K562 (cell line): ENCODE data around the gene PTPN11. TPM values are rescaled to one million over a fixed set of nuclear protein-coding genes. Genes with fewer than 3 reads are reported as not detected.
A peak's percentile ranks its signal among the peaks of the same experiment; 100 is the strongest.

Experiments used
- ATAC-seq: fragments of 200-7000 bp; cut with Tn5 transposase; 3 replicates; pipeline ENCODE4 v1.9.1; 2020; ENCODE audit warnings: moderate library complexity
- BruUV-seq: library from RNA; stranded (reverse); fragments of 400-500 nt; replicated peaks from 2 replicates; lab custom pipeline; 2021; lab: Mats Ljungman, UMichigan
- CTCF ChIA-PET: fragments of 300-600 bp; formaldehyde crosslinking; extraction: SDS; loops from one replicate; lab custom pipeline; 2021; ENCODE audit warnings: low intra/inter-chr PET ratio; lab: Yijun Ruan, JAX
- POLR2A ChIA-PET: fragments of 300-600, 350-650 bp; sonication (Branson Sonifier 250); formaldehyde crosslinking; extraction: SDS; loops from one replicate; lab custom pipeline; 2021; ENCODE audit warnings: antibody characterized with exemption, inconsistent platforms; lab: Yijun Ruan, JAX
- DNase-seq, 4 experiments: peaks; one replicate each; pipeline versions ENCODE4 v3.0.0 to v3.0.0-alpha.2; 2011 to 2018; ENCODE audit warnings: low spot score in 3 of 4, mixed read lengths in 3 of 4; ENCODE audit errors: extremely low read depth in 1 of 4
- FAIRE-seq: peaks from 2 replicates; lab custom pipeline; 2011; peaks lifted over from hg19 to GRCh38; lab: Jason Lieb, UNC
- H2AFZ ChIP-seq: 2 replicates; pipeline ENCODE4 v1.6.0; 2011; ENCODE audit warnings: low read depth, low read length, control low read depth, inconsistent platforms
- H3K27ac ChIP-seq: fragments of 200-600 bp; 3 replicates; pipeline ENCODE4 v1.8.0; 2011; ENCODE audit warnings: low read depth, mild to moderate bottlenecking, control low read depth, inconsistent platforms, low read length, moderate library complexity, mixed read lengths; ENCODE audit errors: extremely low read depth
- H3K27me3 ChIP-seq, 2 experiments: fragments of 300-600 bp in 1 of 2; 2 replicates in 1 of 2; 3 replicates in 1 of 2; pipeline versions ENCODE4 v1.6.0 to v1.8.0; 2011; ENCODE audit warnings: inconsistent platforms in 2 of 2, low read length in 2 of 2, mild to moderate bottlenecking in 1 of 2, mixed read lengths in 1 of 2, moderate library complexity in 1 of 2; ENCODE audit not compliant: control insufficient read depth in 2 of 2, insufficient read depth in 2 of 2
- H3K36me3 ChIP-seq: fragments of 300-600 bp; 3 replicates; pipeline ENCODE4 v1.8.0; 2011; ENCODE audit warnings: mild to moderate bottlenecking, low read length, inconsistent platforms; ENCODE audit not compliant: control insufficient read depth, insufficient read depth
- H3K4me1 ChIP-seq, 2 experiments: fragments of 200-600 bp in 1 of 2; replicated peaks in 1 of 2; 2 replicates in 1 of 2; 3 replicates in 1 of 2; pipeline versions ENCODE4 v1.5.1 to v1.8.0; 2011; ENCODE audit warnings: inconsistent platforms in 2 of 2, low read length in 2 of 2, mild to moderate bottlenecking in 1 of 2, mixed read lengths in 1 of 2, moderate library complexity in 1 of 2; ENCODE audit not compliant: control insufficient read depth in 2 of 2, insufficient read depth in 2 of 2
- H3K4me2 ChIP-seq: 2 replicates; pipeline ENCODE4 v1.6.1; 2011; ENCODE audit warnings: low read length, control low read depth, inconsistent platforms, mixed read lengths; ENCODE audit not compliant: insufficient read depth
- H3K4me3 ChIP-seq: fragments of 200-600 bp; sonication (generic), shearing (Covaris generic); 2 replicates; pipeline ENCODE4 v1.5.1; 2016; ENCODE audit warnings: control low read depth, inconsistent platforms
- H3K79me2 ChIP-seq: fragments of 200-600 bp; 3 replicates; pipeline ENCODE4 v1.8.0; 2011; ENCODE audit warnings: low read length, inconsistent platforms; ENCODE audit not compliant: control insufficient read depth, insufficient read depth
- H3K9ac ChIP-seq, 2 experiments: 2 replicates each; pipeline versions ENCODE4 v1.6.0 to v1.6.1; 2011; ENCODE audit warnings: low read depth in 2 of 2, low read length in 2 of 2, control low read depth in 1 of 2, inconsistent platforms in 1 of 2, mild to moderate bottlenecking in 1 of 2, mixed read lengths in 1 of 2; ENCODE audit not compliant: insufficient read depth in 1 of 2
- H3K9me1 ChIP-seq: one replicate; pipeline ENCODE4 v1.6.0; 2011; ENCODE audit warnings: inconsistent platforms, mild to moderate bottlenecking, low read length, moderate library complexity; ENCODE audit not compliant: control insufficient read depth, insufficient read depth
- H3K9me3 ChIP-seq: replicated peaks from 2 replicates; pipeline ENCODE4 v1.5.1; 2011; ENCODE audit warnings: low read depth, low read length, inconsistent platforms; ENCODE audit not compliant: control insufficient read depth, insufficient read depth
- H4K20me1 ChIP-seq: replicated peaks from 2 replicates; pipeline ENCODE4 v1.6.1; 2011; ENCODE audit warnings: low read length, inconsistent platforms, mixed read lengths; ENCODE audit not compliant: control insufficient read depth, insufficient read depth
- ETV5 ChIP-seq: sonication (generic); formaldehyde crosslinking; IDR thresholded peaks from 2 replicates; pipeline ENCODE4 v1.4.0; 2020; ENCODE audit warnings: low read depth, mild to moderate bottlenecking, missing genetic modification reagents
- FOXA3 ChIP-seq, 2 experiments: fragments of 450-650 bp in 1 of 2; sonication (generic) in 1 of 2; formaldehyde crosslinking; IDR thresholded peaks in 1 of 2; conservative IDR thresholded peaks in 1 of 2; 2 replicates each; pipeline versions ENCODE4 v1.4.0 to v1.8.0; 2020 to 2022; ENCODE audit warnings: mild to moderate bottlenecking in 2 of 2, missing genetic modification reagents in 1 of 2
- GTF2A2 ChIP-seq: IDR thresholded peaks from 2 replicates; pipeline ENCODE4 v1.6.1; 2016; ENCODE audit warnings: mild to moderate bottlenecking, missing genetic modification characterization, missing compliant biosample characterization
- ID3 ChIP-seq, 2 experiments: fragments of 250-450 bp in 1 of 2; fragments of 450-650 bp in 1 of 2; sonication (Bioruptor Pico) in 1 of 2; IDR thresholded peaks; 2 replicates each; pipeline versions ENCODE4 v1.6.1 to v1.8.0; 2016 to 2021; ENCODE audit warnings: mild to moderate bottlenecking in 2 of 2, moderate library complexity in 2 of 2, missing compliant biosample characterization in 1 of 2, missing genetic modification characterization in 1 of 2
- IRF2 ChIP-seq: sonication (generic); formaldehyde crosslinking; IDR thresholded peaks from 2 replicates; pipeline ENCODE4 v1.8.1; 2022; ENCODE audit warnings: mild to moderate bottlenecking, missing genetic modification reagents
- MAFK ChIP-seq: IDR thresholded peaks from 2 replicates; pipeline ENCODE4 v1.6.1; 2011; ENCODE audit warnings: low read length, improper control_type of control experiment
- MEF2D ChIP-seq: conservative IDR thresholded peaks from 2 replicates; pipeline ENCODE4 v1.6.1; 2016; ENCODE audit warnings: low read depth, missing genetic modification characterization, missing compliant biosample characterization
- MLX ChIP-seq, 2 experiments: fragments of 450-650 bp in 1 of 2; sonication (generic) in 1 of 2; formaldehyde crosslinking; conservative IDR thresholded peaks; 2 replicates each; pipeline versions ENCODE4 v1.4.0 to v1.8.1; 2020 to 2022; ENCODE audit warnings: mild to moderate bottlenecking in 1 of 2, missing genetic modification reagents in 1 of 2
- POLR2AphosphoS5 ChIP-seq: IDR thresholded peaks from 2 replicates; pipeline ENCODE4 v1.6.1; 2011; ENCODE audit warnings: mild to moderate bottlenecking, low read depth, low read length, moderate library complexity; ENCODE audit not compliant: control insufficient read depth, insufficient read depth
- RBM34 ChIP-seq: fragments of 200-400 bp; formaldehyde crosslinking; IDR thresholded peaks from 2 replicates; pipeline ENCODE4 v1.6.1; 2018; ENCODE audit warnings: low read length, borderline replicate concordance; ENCODE audit not compliant: insufficient read depth
- TSC22D4 ChIP-seq: fragments of 450-650 bp; IDR thresholded peaks from 2 replicates; pipeline ENCODE4 v1.6.1; 2016; ENCODE audit warnings: missing genetic modification characterization, missing biosample characterization, control low read depth
- ZBTB49 ChIP-seq: sonication (generic); formaldehyde crosslinking; IDR thresholded peaks from 2 replicates; pipeline ENCODE4 v1.8.0; 2022; ENCODE audit warnings: missing genetic modification reagents, mild to moderate bottlenecking, borderline replicate concordance
- ZNF133 ChIP-seq: fragments of 250-450 bp; sonication (Bioruptor Pico); IDR thresholded peaks from 2 replicates; pipeline ENCODE4 v1.4.0; 2020; ENCODE audit warnings: mild to moderate bottlenecking
- ZNF184 ChIP-seq: sonication (generic); formaldehyde crosslinking; IDR thresholded peaks from 2 replicates; pipeline ENCODE4 v1.5.0; 2020; ENCODE audit warnings: missing genetic modification reagents
- ZNF277 ChIP-seq: fragments of 250-450 bp; sonication (Bioruptor Pico); IDR thresholded peaks from 2 replicates; pipeline ENCODE4 v1.8.0; 2022; ENCODE audit warnings: inconsistent platforms, mild to moderate bottlenecking, moderate library complexity, borderline replicate concordance
- ZNF699 ChIP-seq: fragments of 250-450 bp; sonication (Bioruptor Pico); IDR thresholded peaks from 2 replicates; pipeline ENCODE4 v1.8.0; 2021; ENCODE audit warnings: mild to moderate bottlenecking, moderate library complexity; ENCODE audit not compliant: insufficient replicate concordance
- WGBS: fragments of 100-300 bp; shearing (Covaris generic); methylation state at CpG from one replicate; pipeline ENCODE4 v1.1.6; 2016; ENCODE audit warnings: low coverage, mixed read lengths; ENCODE audit not compliant: insufficient coverage; ENCODE audit errors: missing lambda C conversion rate; 5-methylcytosine and 5-hydroxymethylcytosine counted together
- in situ Hi-C: fragments of 300-500 bp; cut with MboI; formaldehyde crosslinking; loops from 4 replicates; pipeline ENCODE4 v1.15.0; 2018; ENCODE audit warnings: inconsistent platforms, mixed read lengths
- intact Hi-C: fragments of 100-400 bp; cut with micrococcal nuclease; formaldehyde crosslinking; loops from 2 replicates; pipeline ENCODE4 v1.14.2; 2022
- polyA plus RNA-seq, 8 experiments: library from polyadenylated mRNA; depleted of rRNA in 4 of 8; stranded (reverse) in 5 of 8; unstranded in 3 of 8; fragments of >200 nt; fragmentation: Nextera tagmentation in 2 of 8; fragmentation: Illumina TruSeq in 1 of 8; extraction: Ambion mirVana in 2 of 8; extraction: Trizol in 1 of 8; gene quantifications; 2 replicates each; pipeline versions ENCODE4 v1.2.1 to v1.2.3, GENCODE V29; 2011 to 2014; ENCODE audit warnings: inconsistent platforms in 1 of 8, missing spikeins in 1 of 8
- total RNA-seq, 7 experiments: library from RNA; depleted of rRNA in 6 of 7; stranded (reverse); fragments of >200 nt in 6 of 7; fragmentation: Illumina TruSeq in 2 of 7; extraction: Trizol in 2 of 7; gene quantifications; 2 replicates each; pipeline versions ENCODE4 v1.2.1 to v1.2.3, GENCODE V29; 2011 to 2021; ENCODE audit warnings: low replicate concordance in 1 of 7

PTPN11 gene
- total and polyA plus RNA-seq, 9 of the 15 experiments (the other 6 are each of a cell fraction or from before 2014, with no cell fraction given) = 22.5 to 126 (median 79.7) TPM

- no peak for TF ChIP-seq ZNF277 (CRISPR knock-in tag)
- no peak for TF ChIP-seq ZNF133
- no peak for TF ChIP-seq ID3 (CRISPR knock-in tag; IDR thresholded peaks at IDR 0.05)
- TF ChIP-seq ID3 (tag; IDR thresholded peaks at IDR 0.05) = no peak
- TF ChIP-seq ZBTB49 = no peak
Observed at GRCh38 chr12:112458751-112459150, 40.0 kb downstream of the PTPN11 start (continued).

GRCh38 chr12:112463478-112463877 is 44.7 kb downstream of the PTPN11 start:
- Histone ChIP-seq H2AFZ (no peak overlapping the region), H3K27me3 (no peaks in the 10 kb centered on the region), H3K79me2 (no peaks in the 10 kb centered on the region), H3K4me1 (no peaks in the 10 kb centered on the region), H3K9me1 (no peaks in the 10 kb centered on the region), H3K27ac (no peak overlapping the region), H4K20me1 (no peaks in the 10 kb centered on the region), H3K4me3 (no peak overlapping the region), H3K36me3 (peaks cover 48% of the 10 kb centered on the region; the same call in 2 of the 3 replicates), H3K4me2 (no peak overlapping the region), H3K9ac (no peak overlapping the region), H3K9me3 (no peaks in the 10 kb centered on the region)
- 49% methylated on average over 2 of the region's 2 CpGs for WGBS
- ChIA-PET POLR2A (interaction anchor here (0.7 to 1.0 kb wide), 3 partner anchors 10 to 666 kb away, joined by 3 read pairs; no protein-coding TSS in a partner anchor), CTCF (no interaction called here)
- FAIRE-seq = peak; percentile 65
- DNase-seq = no peak
- in situ Hi-C loops = no loop called here
- BruUV-seq = no TSS peak
- ATAC-seq = no peak
- intact Hi-C loops = no loop called here
- TF ChIP-seq ZNF699 (CRISPR knock-in tag) (no peak), MAFK (peak; percentile 36; the same call in 1 of the 2 replicates), FOXA3 (CRISPR knock-in tag; conservative IDR thresholded peaks at IDR 0.05 in 1 of 2, IDR thresholded peaks at IDR 0.05 in 1 of 2) (no peak), GTF2A2 (no peak), IRF2 (CRISPR knock-in tag) (no peak), MEF2D (tag) (no peak), RBM34 (no peak), MLX (CRISPR knock-in tag; conservative IDR thresholded peaks at IDR 0.05) (no peak), TSC22D4 (tag) (no peak), ETV5 (CRISPR knock-in tag) (no peak), ZNF184 (no peak), POLR2AphosphoS5 (no peak)
